Activated naive CD4-positive, alpha-beta T cell treated with anti-CD3 and anti-CD28 coated beads, Interleukin-2, amount 50 U/mL, for 24 hours (primary cell): ENCODE data around the gene CAGE1.

ENCODE experiments used
- H3K27ac Mint-ChIP-seq: one replicate; pipeline ENCODE4 v1.8.0; 2021; ENCODE audit warnings: mild to moderate bottlenecking, mixed read lengths
- H3K27me3 Mint-ChIP-seq: one replicate; pipeline ENCODE4 v1.8.0; 2021; ENCODE audit warnings: mixed read lengths
- H3K36me3 Mint-ChIP-seq: one replicate; pipeline ENCODE4 v1.8.0; 2021; ENCODE audit warnings: mixed read lengths
- H3K4me1 Mint-ChIP-seq: one replicate; pipeline ENCODE4 v1.8.0; 2021; ENCODE audit warnings: mixed read lengths
- H3K4me3 Mint-ChIP-seq: one replicate; pipeline ENCODE4 v1.8.0; 2021; ENCODE audit warnings: mild to moderate bottlenecking, mixed read lengths
- H3K9me3 Mint-ChIP-seq: one replicate; pipeline ENCODE4 v1.8.0; 2021; ENCODE audit warnings: mixed read lengths

Gene CAGE1

DNA sequence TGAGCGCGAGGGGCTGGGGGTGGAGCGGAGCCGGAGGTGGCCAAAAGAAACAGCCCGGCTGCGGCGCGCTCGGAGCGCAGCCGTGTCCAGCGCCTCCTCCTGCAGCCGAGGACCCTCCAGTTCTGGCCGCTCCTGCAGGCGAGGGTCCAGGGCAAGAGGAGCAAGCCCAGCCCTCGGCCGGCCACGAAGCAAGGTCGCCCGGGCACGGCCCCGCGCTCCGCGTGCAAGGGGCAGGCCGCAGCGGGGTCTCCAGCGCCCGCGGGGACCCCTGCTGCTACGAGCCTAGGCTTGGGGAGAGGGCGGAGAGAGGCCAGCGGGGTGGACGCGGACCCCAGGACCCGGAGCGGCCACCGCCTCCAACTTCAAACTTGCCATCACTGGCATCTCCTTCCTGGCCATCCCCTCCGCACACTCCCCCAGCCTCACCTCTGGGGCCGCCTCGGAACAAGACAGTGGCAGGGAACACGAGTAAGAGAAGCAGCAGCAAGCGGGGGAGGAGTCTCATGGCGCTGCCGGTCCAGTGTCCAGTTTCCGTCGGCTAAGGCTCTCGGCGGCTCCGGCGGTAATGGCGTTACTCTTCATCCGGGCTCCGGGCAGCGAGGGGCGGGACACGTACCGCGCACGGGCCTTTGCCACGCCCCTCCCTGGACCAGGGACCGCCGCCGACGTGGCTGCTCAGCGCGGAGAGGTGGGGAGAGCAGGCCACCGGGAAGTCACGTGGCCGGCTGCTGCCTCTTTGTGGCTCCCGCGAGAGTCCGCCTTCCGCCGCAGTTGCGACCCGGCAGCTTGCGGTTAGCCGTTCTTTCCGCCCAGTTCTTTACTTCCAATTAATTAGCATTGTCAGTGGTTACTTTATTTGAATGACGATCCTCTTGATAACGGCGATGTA is 76.7 kb downstream of the CAGE1 start, which contains the start of gene SSR1:
TSS of gene SSR1 (minus strand) at position 584 of the 889 bp plus-strand sequence. CDS start at position 505, 79 bp downstream.
- H3K27ac Mint-ChIP-seq: peak within 1 kb of the TSS; percentile 97
- H3K4me3 Mint-ChIP-seq: peak within 1 kb of the TSS; percentile 100
- H3K27me3 Mint-ChIP-seq: no peaks in the 10 kb centered on the region
- peaks cover 18% of the 10 kb centered on the region for H3K36me3 Mint-ChIP-seq
- H3K9me3 Mint-ChIP-seq: no peaks in the 10 kb centered on the region
- peaks cover 46% of the 10 kb centered on the region for H3K4me1 Mint-ChIP-seq

- Mint-ChIP-seq H3K27ac (peak overlapping the region; percentile 97), H3K36me3 (peaks cover 21% of the 10 kb centered on the region), H3K9me3 (no peaks in the 10 kb centered on the region), H3K4me1 (peaks cover 51% of the 10 kb centered on the region), H3K4me3 (peak overlapping the region; percentile 100), H3K27me3 (no peaks in the 10 kb centered on the region)
Measured at GRCh38 chr6:7311917-7312615, 77.5 kb downstream of the CAGE1 start.

- Mint-ChIP-seq H3K4me3 (peak overlapping the region; percentile 82), H3K36me3 (peaks cover 23% of the 10 kb centered on the region), H3K9me3 (no peaks in the 10 kb centered on the region), H3K27me3 (no peaks in the 10 kb centered on the region), H3K27ac (no peak overlapping the region), H3K4me1 (peaks cover 54% of the 10 kb centered on the region)
Measured at GRCh38 chr6:7311176-7311575, 78.4 kb downstream of the CAGE1 start.

DNA sequence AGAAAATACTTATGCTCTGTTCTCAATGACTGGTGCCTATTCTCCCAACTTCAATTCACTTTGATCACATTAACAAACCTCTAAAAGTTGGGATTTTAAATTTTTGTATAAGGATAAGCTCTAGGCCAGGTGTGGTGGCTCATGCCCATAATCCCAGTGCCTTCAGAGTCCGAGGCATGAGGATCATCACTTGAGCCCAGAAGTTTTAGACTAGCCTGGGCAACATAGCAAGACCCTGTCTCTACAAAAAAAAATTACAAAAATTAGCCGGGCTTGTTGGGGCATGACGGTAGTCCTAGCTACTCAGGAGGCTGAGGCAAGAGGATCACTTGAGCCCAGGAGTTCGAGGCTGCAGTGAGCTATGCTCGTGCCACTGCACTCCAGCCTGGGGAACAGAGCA is 80.5 kb downstream of the CAGE1 start:
- H3K36me3 Mint-ChIP-seq: peaks cover 27% of the 10 kb centered on the region
- peaks cover 66% of the 10 kb centered on the region for H3K4me1 Mint-ChIP-seq
- no peak overlapping the region for H3K27ac Mint-ChIP-seq

GRCh38 chr6:7307533-7307932 is 82.0 kb downstream of the CAGE1 start:
- Mint-ChIP-seq H3K27me3 (no peaks in the 10 kb centered on the region), H3K4me1 (peaks cover 60% of the 10 kb centered on the region), H3K4me3 (no peak overlapping the region), H3K27ac (no peak overlapping the region), H3K9me3 (no peaks in the 10 kb centered on the region), H3K36me3 (peaks cover 27% of the 10 kb centered on the region)

More for the DNA sequence above, 80.5 kb downstream of the CAGE1 start:
- H3K4me3 Mint-ChIP-seq: no peak overlapping the region
- no peaks in the 10 kb centered on the region for H3K9me3 Mint-ChIP-seq
- no peaks in the 10 kb centered on the region for H3K27me3 Mint-ChIP-seq

DNA sequence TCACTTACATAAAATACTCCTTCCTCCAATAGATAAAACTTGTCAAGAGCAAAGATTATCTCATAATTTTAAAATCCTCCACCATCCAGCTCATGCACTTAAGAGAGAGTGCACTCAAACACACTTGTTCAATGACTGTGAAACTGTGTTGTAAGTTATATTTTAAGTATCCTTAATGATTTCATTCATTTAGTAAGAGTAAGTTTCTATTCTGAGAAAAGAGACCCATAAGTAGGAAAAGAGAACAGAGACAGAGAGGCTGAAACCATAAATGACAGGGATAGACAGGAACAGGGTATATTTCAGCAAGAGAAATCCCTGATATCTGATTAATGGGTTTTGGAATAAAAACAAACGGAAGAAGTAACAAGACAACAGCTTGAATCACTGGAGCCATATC is 84.7 kb downstream of the CAGE1 start:
- Mint-ChIP-seq H3K9me3 (no peaks in the 10 kb centered on the region), H3K4me3 (no peak overlapping the region), H3K27ac (peak overlapping the region; percentile 10), H3K27me3 (no peaks in the 10 kb centered on the region), H3K36me3 (peaks cover 29% of the 10 kb centered on the region), H3K4me1 (peaks cover 53% of the 10 kb centered on the region)

- Mint-ChIP-seq H3K4me1 (peaks cover 33% of the 10 kb centered on the region), H3K27me3 (no peaks in the 10 kb centered on the region), H3K36me3 (peaks cover 14% of the 10 kb centered on the region), H3K9me3 (no peaks in the 10 kb centered on the region), H3K27ac (peak overlapping the region; percentile 41), H3K4me3 (no peak overlapping the region)
Measured at GRCh38 chr6:7301702-7302101, 87.8 kb downstream of the CAGE1 start.

DNA sequence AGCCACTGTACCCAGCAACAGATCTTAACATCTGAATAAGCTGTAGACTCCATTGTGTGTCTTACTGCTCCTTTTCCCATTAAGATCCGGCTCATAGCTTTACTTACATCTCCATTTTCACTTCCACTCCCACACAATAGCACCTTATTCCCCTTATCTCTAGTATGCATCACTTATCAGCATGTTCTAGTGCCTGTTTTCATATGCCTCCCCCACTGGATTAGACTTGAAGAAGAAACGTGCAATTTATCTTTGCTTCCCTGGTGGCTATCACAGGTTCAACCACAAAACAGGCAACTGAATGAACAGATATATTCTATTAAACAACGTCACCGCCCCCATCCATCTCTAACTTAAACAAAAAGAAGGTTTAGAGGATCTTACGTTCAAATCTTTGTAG is 88.6 kb downstream of the CAGE1 start:
- H3K27me3 Mint-ChIP-seq: no peaks in the 10 kb centered on the region
- H3K4me1 Mint-ChIP-seq: peaks cover 40% of the 10 kb centered on the region
- no peaks in the 10 kb centered on the region for H3K9me3 Mint-ChIP-seq
- peak overlapping the region; percentile 89 for H3K27ac Mint-ChIP-seq
- no peak overlapping the region for H3K4me3 Mint-ChIP-seq
- peaks cover 14% of the 10 kb centered on the region for H3K36me3 Mint-ChIP-seq

GRCh38 chr6:7298113-7298512 is 91.4 kb downstream of the CAGE1 start:
- H3K36me3 Mint-ChIP-seq: peaks cover 13% of the 10 kb centered on the region
- H3K9me3 Mint-ChIP-seq: no peaks in the 10 kb centered on the region
- no peaks in the 10 kb centered on the region for H3K27me3 Mint-ChIP-seq
- H3K27ac Mint-ChIP-seq: no peak overlapping the region
- peaks cover 32% of the 10 kb centered on the region for H3K4me1 Mint-ChIP-seq
- H3K4me3 Mint-ChIP-seq: no peak overlapping the region

- H3K4me1 Mint-ChIP-seq: peaks cover 35% of the 10 kb centered on the region
- H3K4me3 Mint-ChIP-seq: no peak overlapping the region
- no peaks in the 10 kb centered on the region for H3K9me3 Mint-ChIP-seq
- H3K27ac Mint-ChIP-seq: peak overlapping the region; percentile 41
- no peaks in the 10 kb centered on the region for H3K27me3 Mint-ChIP-seq
- peaks cover 18% of the 10 kb centered on the region for H3K36me3 Mint-ChIP-seq
Measured at GRCh38 chr6:7296602-7297001, 92.9 kb downstream of the CAGE1 start.

GRCh38 chr6:7295916-7296315 is 93.6 kb downstream of the CAGE1 start:
- no peak overlapping the region for H3K4me3 Mint-ChIP-seq
- H3K4me1 Mint-ChIP-seq: peaks cover 28% of the 10 kb centered on the region
- no peaks in the 10 kb centered on the region for H3K27me3 Mint-ChIP-seq
- H3K27ac Mint-ChIP-seq: peak overlapping the region; percentile 37
- H3K36me3 Mint-ChIP-seq: peaks cover 12% of the 10 kb centered on the region
- no peaks in the 10 kb centered on the region for H3K9me3 Mint-ChIP-seq

- H3K4me1 Mint-ChIP-seq: peaks cover 20% of the 10 kb centered on the region
- H3K36me3 Mint-ChIP-seq: peaks cover 13% of the 10 kb centered on the region
- H3K4me3 Mint-ChIP-seq: no peak overlapping the region
- no peaks in the 10 kb centered on the region for H3K27me3 Mint-ChIP-seq
- no peaks in the 10 kb centered on the region for H3K9me3 Mint-ChIP-seq
- H3K27ac Mint-ChIP-seq: peak overlapping the region; percentile 74
Measured at GRCh38 chr6:7292596-7293255, 96.8 kb downstream of the CAGE1 start.

- Mint-ChIP-seq H3K36me3 (peaks cover 15% of the 10 kb centered on the region), H3K27ac (peak overlapping the region; percentile 35), H3K4me3 (no peak overlapping the region), H3K4me1 (peaks cover 11% of the 10 kb centered on the region), H3K27me3 (no peaks in the 10 kb centered on the region), H3K9me3 (no peaks in the 10 kb centered on the region)
Measured at GRCh38 chr6:7290079-7290478, 99.5 kb downstream of the CAGE1 start.

GRCh38 chr6:7285416-7285815 is 104.1 kb downstream of the CAGE1 start:
- no peak overlapping the region for H3K4me3 Mint-ChIP-seq
- peaks cover 29% of the 10 kb centered on the region for H3K4me1 Mint-ChIP-seq
- H3K9me3 Mint-ChIP-seq: no peaks in the 10 kb centered on the region
- no peak overlapping the region for H3K27ac Mint-ChIP-seq
- no peaks in the 10 kb centered on the region for H3K27me3 Mint-ChIP-seq
- peaks cover 11% of the 10 kb centered on the region for H3K36me3 Mint-ChIP-seq

DNA sequence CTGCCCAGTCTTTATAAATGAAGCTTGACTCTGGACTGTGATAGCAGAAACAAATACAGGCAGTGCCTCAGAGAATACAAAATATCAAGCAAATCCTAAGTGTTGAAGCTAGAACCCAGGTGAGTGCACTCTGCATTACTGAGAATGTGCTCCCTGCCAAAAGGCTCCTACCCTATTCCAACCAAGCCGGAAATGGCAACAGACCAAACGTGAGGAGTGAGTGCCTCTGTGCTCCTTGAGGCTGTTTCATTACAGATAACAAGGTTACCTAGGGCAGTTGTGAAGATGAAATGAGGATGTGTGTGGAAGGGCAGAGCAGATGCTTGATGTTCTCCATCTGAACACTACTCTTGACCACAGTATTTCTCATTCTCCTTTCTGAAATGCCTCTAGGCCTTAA is 105.9 kb downstream of the CAGE1 start:
- peaks cover 11% of the 10 kb centered on the region for H3K36me3 Mint-ChIP-seq
- H3K4me3 Mint-ChIP-seq: no peak overlapping the region
- H3K9me3 Mint-ChIP-seq: no peaks in the 10 kb centered on the region
- H3K27me3 Mint-ChIP-seq: no peaks in the 10 kb centered on the region
- peak overlapping the region; percentile 57 for H3K27ac Mint-ChIP-seq
- peaks cover 32% of the 10 kb centered on the region for H3K4me1 Mint-ChIP-seq
